Activated T-helper 1 cell treated with anti-CD3 and anti-CD28 coated beads, Interleukin-2, amount 50 U/mL, for 16 hours (primary cell): Measurements from ENCODE around the gene RAB3D.

Experiments
- DNase-seq, 2 donors: peaks; one replicate each; pipeline ENCODE4 v3.0.0-alpha.2; 2020; ENCODE audit warnings: low read depth in 1 of 2, low spot score in 1 of 2

RAB3D gene

GRCh38 chr19:11299946-11300810 is 39.3 kb downstream of the RAB3D start:
- no peak for DNase-seq

- DNase-seq: no peak
Measured at GRCh38 chr19:11296264-11296663, 43.2 kb downstream of the RAB3D start.

GRCh38 chr19:11295665-11296245 is 43.7 kb downstream of the RAB3D start, which contains the start of gene TSPAN16:
Gene TSPAN16 (plus strand): TSS chr19:11296160. CDS start chr19:11296298, 138 bp downstream.
- DNase-seq: no peak

GRCh38 chr19:11295180-11295579 is 44.3 kb downstream of the RAB3D start:
- no peak for DNase-seq

GRCh38 chr19:11293433-11294389 is 45.7 kb downstream of the RAB3D start:
- peak; percentile 55 to 63 for DNase-seq

GRCh38 chr19:11291991-11292390 is 47.5 kb downstream of the RAB3D start:
- no peak for DNase-seq

- no peak for DNase-seq
Measured at GRCh38 chr19:11291415-11291814, 48.0 kb downstream of the RAB3D start.

GRCh38 chr19:11290256-11290655 is 49.2 kb downstream of the RAB3D start:
- DNase-seq: no peak

GRCh38 chr19:11288349-11288748 is 51.1 kb downstream of the RAB3D start:
- no peak for DNase-seq

GRCh38 chr19:11286312-11286974 is 53.0 kb downstream of the RAB3D start:
- DNase-seq: no peak

- DNase-seq: no peak
Measured at GRCh38 chr19:11284515-11284914, 54.9 kb downstream of the RAB3D start.

GRCh38 chr19:11281356-11282049 is 58.0 kb downstream of the RAB3D start:
- DNase-seq: no peak

GRCh38 chr19:11279505-11280236 is 59.8 kb downstream of the RAB3D start:
- no peak for DNase-seq

GRCh38 chr19:11278670-11279069 is 60.8 kb downstream of the RAB3D start:
- DNase-seq: no peak

GRCh38 chr19:11274533-11275086 is 64.8 kb downstream of the RAB3D start:
- no peak for DNase-seq

GRCh38 chr19:11273989-11274388 is 65.5 kb downstream of the RAB3D start:
- DNase-seq: no peak

- DNase-seq: no peak
Measured at GRCh38 chr19:11273296-11273695, 66.2 kb downstream of the RAB3D start.
